ENCODE results near the gene COL25A1.

COL25A1 gene

GRCh38 chr4:109215506-109215905 is 87.0 kb downstream of the COL25A1 start:
- Histone ChIP-seq H3K9ac (ENCODE audit: insufficient read length, low read depth) (no peak overlapping the region), H3K4me3 (ENCODE audit: insufficient read length, low read depth) (no peak overlapping the region), H3K4me1 (ENCODE audit: insufficient read depth, insufficient read length) (no peaks in the 10 kb centered on the region), H3K27me3 (ENCODE audit: insufficient read depth, insufficient read length) (no peaks in the 10 kb centered on the region), H3K36me3 (ENCODE audit: insufficient read depth, insufficient read length, low read length) (no peaks in the 10 kb centered on the region), H3K9me3 (ENCODE audit: insufficient read depth, low read length) (no peaks in the 10 kb centered on the region)
- no peak for TF ChIP-seq YY1 (IDR thresholded peaks at IDR 0.05; ENCODE audit: insufficient read depth, insufficient read length)
- TF ChIP-seq SUZ12 (IDR thresholded peaks at IDR 0.05; ENCODE audit: extremely low read depth, insufficient read depth, insufficient read length), result no peak
- TF ChIP-seq ZNF274 (IDR thresholded peaks at IDR 0.05; ENCODE audit: low read depth, low read length), result no peak
- DNase-seq (ENCODE audit: low read depth, low spot score), result no peak

DNA sequence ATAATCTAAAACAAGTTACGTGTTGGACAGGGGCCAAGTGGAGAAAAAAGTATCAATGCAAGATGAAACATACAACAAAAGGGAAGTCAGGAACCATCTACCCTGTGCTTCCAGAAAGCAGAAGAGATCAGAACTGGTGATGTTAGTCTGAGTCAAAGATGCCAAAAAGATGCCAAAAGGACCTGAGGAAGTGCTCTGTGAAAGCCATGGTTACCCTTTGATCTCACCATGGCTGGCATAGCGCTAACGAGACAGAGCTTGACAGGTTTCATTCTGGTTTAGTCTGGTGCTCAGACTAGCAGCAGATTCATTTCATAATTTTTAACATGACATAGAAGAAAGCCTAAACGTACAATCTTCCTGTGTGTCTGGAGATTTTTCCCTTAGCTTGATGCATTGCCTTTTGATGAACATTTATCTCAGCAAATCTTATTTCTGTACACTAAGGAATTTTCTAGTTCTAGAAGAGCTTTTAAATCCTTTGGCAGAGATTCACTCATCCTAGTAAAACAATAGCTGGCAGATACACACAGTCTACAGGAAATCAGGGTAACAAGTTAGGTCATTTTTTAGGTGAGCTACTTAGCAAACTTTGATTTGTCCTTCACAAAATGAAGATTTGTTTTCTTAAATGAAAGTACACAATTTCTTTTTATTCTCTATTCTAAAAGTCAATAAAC is 87.7 kb downstream of the COL25A1 start:
- H3K4me3 ChIP-seq (ENCODE audit: insufficient read length, low read depth), result no peak overlapping the region
- no peak overlapping the region for H3K9ac ChIP-seq (ENCODE audit: insufficient read length, low read depth)
- no peaks in the 10 kb centered on the region for H3K9me3 ChIP-seq (ENCODE audit: insufficient read depth, low read length)
- DNase-seq (ENCODE audit: low read depth, low spot score), result no peak
- no peak for TF ChIP-seq YY1 (IDR thresholded peaks at IDR 0.05; ENCODE audit: insufficient read depth, insufficient read length)
- no peak for TF ChIP-seq ZNF274 (IDR thresholded peaks at IDR 0.05; ENCODE audit: low read depth, low read length)
- TF ChIP-seq SUZ12 (IDR thresholded peaks at IDR 0.05; ENCODE audit: extremely low read depth, insufficient read depth, insufficient read length), result no peak
- no peaks in the 10 kb centered on the region for H3K4me1 ChIP-seq (ENCODE audit: insufficient read depth, insufficient read length)
- H3K36me3 ChIP-seq (ENCODE audit: insufficient read depth, insufficient read length, low read length), result no peaks in the 10 kb centered on the region
- no peaks in the 10 kb centered on the region for H3K27me3 ChIP-seq (ENCODE audit: insufficient read depth, insufficient read length)

GRCh38 chr4:109213056-109213455 is 89.4 kb downstream of the COL25A1 start:
- no peak for DNase-seq (ENCODE audit: low read depth, low spot score)
- no peaks in the 10 kb centered on the region for H3K27me3 ChIP-seq (ENCODE audit: insufficient read depth, insufficient read length)
- no peaks in the 10 kb centered on the region for H3K9me3 ChIP-seq (ENCODE audit: insufficient read depth, low read length)
- TF ChIP-seq ZNF274 (IDR thresholded peaks at IDR 0.05; ENCODE audit: low read depth, low read length), result no peak
- no peak for TF ChIP-seq YY1 (IDR thresholded peaks at IDR 0.05; ENCODE audit: insufficient read depth, insufficient read length)
- TF ChIP-seq SUZ12 (IDR thresholded peaks at IDR 0.05; ENCODE audit: extremely low read depth, insufficient read depth, insufficient read length), result no peak
- H3K36me3 ChIP-seq (ENCODE audit: insufficient read depth, insufficient read length, low read length), result no peaks in the 10 kb centered on the region
- no peak overlapping the region for H3K4me3 ChIP-seq (ENCODE audit: insufficient read length, low read depth)
- no peaks in the 10 kb centered on the region for H3K4me1 ChIP-seq (ENCODE audit: insufficient read depth, insufficient read length)
- no peak overlapping the region for H3K9ac ChIP-seq (ENCODE audit: insufficient read length, low read depth)

DNA sequence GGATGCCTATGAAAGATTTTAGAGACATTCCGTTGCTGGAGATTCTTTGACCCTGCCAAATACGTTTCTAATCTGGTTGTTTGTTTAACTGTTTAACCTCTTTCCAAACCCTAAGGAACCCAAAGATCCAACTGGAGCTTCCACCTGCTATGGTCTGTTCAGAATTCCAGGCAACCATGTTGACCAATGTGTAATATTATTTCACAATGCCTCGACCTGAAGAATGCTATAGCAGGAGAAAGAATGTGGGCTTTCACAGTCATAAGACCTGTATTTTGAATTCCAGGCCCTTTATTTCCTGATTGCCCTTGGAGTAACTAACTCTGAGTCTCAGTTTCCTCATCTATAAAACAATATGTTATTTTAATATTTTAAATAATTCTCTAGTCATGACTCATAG is 90.8 kb downstream of the COL25A1 start:
- Histone ChIP-seq H3K9me3 (ENCODE audit: insufficient read depth, low read length) (no peaks in the 10 kb centered on the region), H3K4me1 (ENCODE audit: insufficient read depth, insufficient read length) (no peaks in the 10 kb centered on the region), H3K4me3 (ENCODE audit: insufficient read length, low read depth) (no peak overlapping the region), H3K27me3 (ENCODE audit: insufficient read depth, insufficient read length) (no peaks in the 10 kb centered on the region), H3K36me3 (ENCODE audit: insufficient read depth, insufficient read length, low read length) (no peaks in the 10 kb centered on the region), H3K9ac (ENCODE audit: insufficient read length, low read depth) (no peak overlapping the region)
- DNase-seq (ENCODE audit: low read depth, low spot score), result no peak
- TF ChIP-seq ZNF274 (IDR thresholded peaks at IDR 0.05; ENCODE audit: low read depth, low read length), result no peak
- TF ChIP-seq YY1 (IDR thresholded peaks at IDR 0.05; ENCODE audit: insufficient read depth, insufficient read length), result no peak
- no peak for TF ChIP-seq SUZ12 (IDR thresholded peaks at IDR 0.05; ENCODE audit: extremely low read depth, insufficient read depth, insufficient read length)

DNA sequence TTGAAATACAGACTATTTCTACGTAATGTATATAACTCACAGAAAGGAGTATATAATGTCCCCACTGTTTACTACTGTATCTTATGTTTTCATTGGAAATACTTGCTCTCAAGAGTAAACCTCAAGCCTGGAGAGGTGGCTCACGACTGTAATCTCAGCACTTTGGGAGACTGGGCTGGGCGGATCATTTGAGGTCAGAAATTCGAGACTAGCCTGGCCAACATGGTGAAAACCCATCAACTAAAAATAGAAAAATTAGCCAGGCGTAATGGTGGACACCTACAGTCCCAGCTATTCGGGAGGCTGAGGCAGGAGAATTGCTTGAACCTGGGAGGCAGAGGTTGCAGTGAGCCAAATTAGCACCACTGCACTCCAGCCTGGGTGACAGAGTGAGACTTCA is 92.8 kb downstream of the COL25A1 start:
- H3K9me3 ChIP-seq (ENCODE audit: insufficient read depth, low read length), result no peaks in the 10 kb centered on the region
- H3K9ac ChIP-seq (ENCODE audit: insufficient read length, low read depth), result no peak overlapping the region
- H3K4me1 ChIP-seq (ENCODE audit: insufficient read depth, insufficient read length), result no peaks in the 10 kb centered on the region
- no peak for DNase-seq (ENCODE audit: low read depth, low spot score)
- TF ChIP-seq ZNF274 (IDR thresholded peaks at IDR 0.05; ENCODE audit: low read depth, low read length), result no peak
- TF ChIP-seq YY1 (IDR thresholded peaks at IDR 0.05; ENCODE audit: insufficient read depth, insufficient read length), result no peak
- TF ChIP-seq SUZ12 (IDR thresholded peaks at IDR 0.05; ENCODE audit: extremely low read depth, insufficient read depth, insufficient read length), result no peak
- H3K4me3 ChIP-seq (ENCODE audit: insufficient read length, low read depth), result no peak overlapping the region
- no peaks in the 10 kb centered on the region for H3K36me3 ChIP-seq (ENCODE audit: insufficient read depth, insufficient read length, low read length)
- H3K27me3 ChIP-seq (ENCODE audit: insufficient read depth, insufficient read length), result no peaks in the 10 kb centered on the region

DNA sequence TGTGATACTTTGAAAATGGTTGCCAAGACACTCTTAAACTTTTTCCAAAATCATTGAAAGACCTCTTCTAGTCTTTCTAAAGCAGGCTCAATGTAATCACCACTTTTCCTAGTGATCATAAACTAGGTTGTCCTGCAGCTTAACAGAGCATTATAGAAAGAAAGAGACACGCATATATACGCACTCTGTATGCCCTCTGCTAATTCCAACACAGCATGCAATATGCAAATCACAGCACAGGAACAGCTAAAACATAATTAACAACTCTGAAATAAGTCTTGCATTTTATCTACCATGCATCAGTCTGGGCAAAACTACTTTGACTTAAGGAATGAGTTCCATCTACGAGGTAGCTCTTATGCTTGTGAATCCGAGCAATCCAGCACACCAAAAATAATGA is 94.6 kb downstream of the COL25A1 start:
- DNase-seq (ENCODE audit: low read depth, low spot score), result no peak
- Histone ChIP-seq H3K36me3 (ENCODE audit: insufficient read depth, insufficient read length, low read length) (no peaks in the 10 kb centered on the region), H3K9ac (ENCODE audit: insufficient read length, low read depth) (no peak overlapping the region), H3K27me3 (ENCODE audit: insufficient read depth, insufficient read length) (no peaks in the 10 kb centered on the region), H3K4me1 (ENCODE audit: insufficient read depth, insufficient read length) (no peaks in the 10 kb centered on the region), H3K4me3 (ENCODE audit: insufficient read length, low read depth) (no peak overlapping the region), H3K9me3 (ENCODE audit: insufficient read depth, low read length) (no peaks in the 10 kb centered on the region)
- TF ChIP-seq SUZ12 (IDR thresholded peaks at IDR 0.05; ENCODE audit: extremely low read depth, insufficient read depth, insufficient read length) (no peak), YY1 (IDR thresholded peaks at IDR 0.05; ENCODE audit: insufficient read depth, insufficient read length) (no peak), ZNF274 (IDR thresholded peaks at IDR 0.05; ENCODE audit: low read depth, low read length) (no peak)

- Histone ChIP-seq H3K36me3 (ENCODE audit: insufficient read depth, insufficient read length, low read length) (no peaks in the 10 kb centered on the region), H3K9me3 (ENCODE audit: insufficient read depth, low read length) (no peaks in the 10 kb centered on the region), H3K4me1 (ENCODE audit: insufficient read depth, insufficient read length) (no peaks in the 10 kb centered on the region), H3K27me3 (ENCODE audit: insufficient read depth, insufficient read length) (no peaks in the 10 kb centered on the region), H3K4me3 (ENCODE audit: insufficient read length, low read depth) (no peak overlapping the region), H3K9ac (ENCODE audit: insufficient read length, low read depth) (no peak overlapping the region)
- DNase-seq (ENCODE audit: low read depth, low spot score), result no peak
- TF ChIP-seq SUZ12 (IDR thresholded peaks at IDR 0.05; ENCODE audit: extremely low read depth, insufficient read depth, insufficient read length) (no peak), ZNF274 (IDR thresholded peaks at IDR 0.05; ENCODE audit: low read depth, low read length) (no peak), YY1 (IDR thresholded peaks at IDR 0.05; ENCODE audit: insufficient read depth, insufficient read length) (no peak)
Measured at GRCh38 chr4:109207061-109207460, 95.4 kb downstream of the COL25A1 start.

All from NT2/D1 (cell line).